Panc1 (cell line): ENCODE results near the gene IL24. TPM values are rescaled to one million over a fixed set of nuclear protein-coding genes. Genes with fewer than 3 reads are reported as not detected.

Experiments used
- ATAC-seq: fragments of 200-7000 bp; cut with Tn5 transposase; 2 replicates; pipeline ENCODE4 v1.9.1; 2020; ENCODE audit warnings: mild to moderate bottlenecking, moderate library complexity
- BruUV-seq: library from RNA; stranded (reverse); fragments of 400-500 nt; replicated peaks from 2 replicates; lab custom pipeline; 2021; lab: Mats Ljungman, UMichigan
- CTCF ChIA-PET: fragments of 300-600 bp; sonication (Branson Sonifier 250); formaldehyde crosslinking; loops from one replicate; lab custom pipeline; 2022; ENCODE audit warnings: antibody characterized with exemption; lab: Charles Lee
- POLR2A ChIA-PET: fragments of 300-600 bp; sonication (Branson Sonifier 250); formaldehyde crosslinking; loops from one replicate; lab custom pipeline; 2022; ENCODE audit warnings: antibody characterized with exemption; lab: Charles Lee
- DNase-seq: peaks from one replicate; pipeline ENCODE4 v3.0.0-alpha.2; 2010; ENCODE audit warnings: low read depth, low spot score
- H3K27ac ChIP-seq: 2 replicates; pipeline ENCODE4 v1.5.1; 2011; ENCODE audit warnings: mild to moderate bottlenecking, low read length, inconsistent platforms
- H3K27me3 ChIP-seq: fragments of 200-500 bp; sonication (Bioruptor generic); 2 replicates; pipeline ENCODE4 v1.6.0; 2014; ENCODE audit warnings: low read length, inconsistent platforms; ENCODE audit not compliant: control insufficient read depth, insufficient read depth
- H3K36me3 ChIP-seq: fragments of 200-500 bp; sonication (Bioruptor generic); 2 replicates; pipeline ENCODE4 v1.5.1; 2014; ENCODE audit warnings: inconsistent platforms, mild to moderate bottlenecking, low read length, moderate library complexity; ENCODE audit not compliant: control insufficient read depth, insufficient read depth
- H3K4me1 ChIP-seq: 2 replicates; pipeline ENCODE4 v1.5.1; 2011; ENCODE audit warnings: inconsistent platforms, mild to moderate bottlenecking, low read length, moderate library complexity; ENCODE audit not compliant: control insufficient read depth, insufficient read depth
- H3K4me3 ChIP-seq, 2 experiments: 2 replicates each; pipeline ENCODE4 v1.5.1; 2011 to 2012; ENCODE audit warnings: low read depth in 2 of 2, low read length in 2 of 2, mild to moderate bottlenecking in 2 of 2, inconsistent platforms in 1 of 2, moderate library complexity in 1 of 2
- H3K9me3 ChIP-seq: fragments of 200-500 bp; sonication (Bioruptor generic); 2 replicates; pipeline ENCODE4 v1.5.1; 2014; ENCODE audit warnings: low read depth, mild to moderate bottlenecking, inconsistent platforms, low read length, moderate library complexity; ENCODE audit not compliant: control insufficient read depth, insufficient read depth
- SIN3A ChIP-seq: IDR thresholded peaks from 2 replicates; pipeline ENCODE4 v1.6.1; 2012; ENCODE audit warnings: low read depth, mild to moderate bottlenecking, low read length, moderate library complexity, borderline replicate concordance; ENCODE audit not compliant: insufficient read depth
- TCF7L2 ChIP-seq: IDR thresholded peaks from 2 replicates; pipeline ENCODE4 v1.6.1; 2011; ENCODE audit warnings: mild to moderate bottlenecking, low read depth, low read length, inconsistent platforms
- in situ Hi-C: cut with HindIII; loops from 2 replicates; pipeline ENCODE4 v1.10.0; 2016; ENCODE audit warnings: low sequenced_read_pairs, low pct_unique_long_range_greater_than_20kb
- intact Hi-C: fragments of 100-400 bp; cut with micrococcal nuclease; formaldehyde crosslinking; loops from one replicate; pipeline ENCODE4 v1.10.0; 2022; ENCODE audit not compliant: unreplicated experiment
- total RNA-seq: library from RNA; stranded (reverse); gene quantifications from one replicate; pipeline ENCODE4 v1.2.1, GENCODE V29; 2021; ENCODE audit not compliant: unreplicated experiment
- TF ChIP-seq, protein P1 (sequence below): fragments of 450-650 bp; IDR thresholded peaks from 2 replicates; pipeline ENCODE4 v1.5.1; 2017; ENCODE audit warnings: mild to moderate bottlenecking
- TF ChIP-seq, protein P2 (sequence below), 2 experiments: IDR thresholded peaks; 2 replicates each; pipeline ENCODE4 v1.6.1; 2011 to 2012; ENCODE audit warnings: low read depth in 2 of 2, control low read depth in 1 of 2, low read length in 1 of 2, mild to moderate bottlenecking in 1 of 2, moderate library complexity in 1 of 2; ENCODE audit not compliant: insufficient read depth in 1 of 2

IL24 gene
- total RNA-seq, 1 experiment from 2014 or later: not detected

DNA sequence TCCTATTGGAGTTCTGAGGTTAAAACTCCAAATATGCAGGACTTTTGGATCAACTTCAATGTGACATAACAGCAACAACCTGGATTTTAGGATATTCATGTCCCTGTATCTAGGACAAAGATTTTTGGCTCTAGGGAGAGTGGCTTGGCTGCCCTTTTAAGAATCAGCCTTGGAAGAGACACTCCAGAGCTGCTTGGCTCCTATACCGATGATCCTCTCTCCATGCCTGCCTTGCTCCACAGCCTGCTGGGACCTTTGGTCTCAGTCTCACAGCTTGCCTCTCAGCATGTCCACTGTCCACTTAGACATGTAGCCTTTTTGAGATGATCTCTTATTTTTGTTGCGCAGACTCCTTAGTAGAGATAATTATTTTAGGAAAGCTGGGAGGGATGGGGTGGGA lies 29.0 kb downstream of the IL24 start:
- BruUV-seq: no TSS peak
- POLR2A ChIA-PET: no interaction called here
- intact Hi-C loops: no loop called here
- ATAC-seq (no peak), DNase-seq (no peak)
- in situ Hi-C loops: no loop called here
- H3K9me3 ChIP-seq: no peaks in the 10 kb centered on the region
- no peaks in the 10 kb centered on the region for H3K36me3 ChIP-seq
- H3K4me3 ChIP-seq: no peak overlapping the region
- no peak overlapping the region for H3K27ac ChIP-seq
- CTCF ChIA-PET: interaction anchor here (0.6 to 0.7 kb wide), 2 partner anchors 77 to 286 kb away, joined by 3 to 8 read pairs; no protein-coding TSS in a partner anchor
- TF ChIP-seq SIN3A: no peak
- TF ChIP-seq TCF7L2: no peak
- TF ChIP-seq, protein P1, sequence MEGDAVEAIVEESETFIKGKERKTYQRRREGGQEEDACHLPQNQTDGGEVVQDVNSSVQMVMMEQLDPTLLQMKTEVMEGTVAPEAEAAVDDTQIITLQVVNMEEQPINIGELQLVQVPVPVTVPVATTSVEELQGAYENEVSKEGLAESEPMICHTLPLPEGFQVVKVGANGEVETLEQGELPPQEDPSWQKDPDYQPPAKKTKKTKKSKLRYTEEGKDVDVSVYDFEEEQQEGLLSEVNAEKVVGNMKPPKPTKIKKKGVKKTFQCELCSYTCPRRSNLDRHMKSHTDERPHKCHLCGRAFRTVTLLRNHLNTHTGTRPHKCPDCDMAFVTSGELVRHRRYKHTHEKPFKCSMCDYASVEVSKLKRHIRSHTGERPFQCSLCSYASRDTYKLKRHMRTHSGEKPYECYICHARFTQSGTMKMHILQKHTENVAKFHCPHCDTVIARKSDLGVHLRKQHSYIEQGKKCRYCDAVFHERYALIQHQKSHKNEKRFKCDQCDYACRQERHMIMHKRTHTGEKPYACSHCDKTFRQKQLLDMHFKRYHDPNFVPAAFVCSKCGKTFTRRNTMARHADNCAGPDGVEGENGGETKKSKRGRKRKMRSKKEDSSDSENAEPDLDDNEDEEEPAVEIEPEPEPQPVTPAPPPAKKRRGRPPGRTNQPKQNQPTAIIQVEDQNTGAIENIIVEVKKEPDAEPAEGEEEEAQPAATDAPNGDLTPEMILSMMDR: no peak
- TF ChIP-seq, protein P2, sequence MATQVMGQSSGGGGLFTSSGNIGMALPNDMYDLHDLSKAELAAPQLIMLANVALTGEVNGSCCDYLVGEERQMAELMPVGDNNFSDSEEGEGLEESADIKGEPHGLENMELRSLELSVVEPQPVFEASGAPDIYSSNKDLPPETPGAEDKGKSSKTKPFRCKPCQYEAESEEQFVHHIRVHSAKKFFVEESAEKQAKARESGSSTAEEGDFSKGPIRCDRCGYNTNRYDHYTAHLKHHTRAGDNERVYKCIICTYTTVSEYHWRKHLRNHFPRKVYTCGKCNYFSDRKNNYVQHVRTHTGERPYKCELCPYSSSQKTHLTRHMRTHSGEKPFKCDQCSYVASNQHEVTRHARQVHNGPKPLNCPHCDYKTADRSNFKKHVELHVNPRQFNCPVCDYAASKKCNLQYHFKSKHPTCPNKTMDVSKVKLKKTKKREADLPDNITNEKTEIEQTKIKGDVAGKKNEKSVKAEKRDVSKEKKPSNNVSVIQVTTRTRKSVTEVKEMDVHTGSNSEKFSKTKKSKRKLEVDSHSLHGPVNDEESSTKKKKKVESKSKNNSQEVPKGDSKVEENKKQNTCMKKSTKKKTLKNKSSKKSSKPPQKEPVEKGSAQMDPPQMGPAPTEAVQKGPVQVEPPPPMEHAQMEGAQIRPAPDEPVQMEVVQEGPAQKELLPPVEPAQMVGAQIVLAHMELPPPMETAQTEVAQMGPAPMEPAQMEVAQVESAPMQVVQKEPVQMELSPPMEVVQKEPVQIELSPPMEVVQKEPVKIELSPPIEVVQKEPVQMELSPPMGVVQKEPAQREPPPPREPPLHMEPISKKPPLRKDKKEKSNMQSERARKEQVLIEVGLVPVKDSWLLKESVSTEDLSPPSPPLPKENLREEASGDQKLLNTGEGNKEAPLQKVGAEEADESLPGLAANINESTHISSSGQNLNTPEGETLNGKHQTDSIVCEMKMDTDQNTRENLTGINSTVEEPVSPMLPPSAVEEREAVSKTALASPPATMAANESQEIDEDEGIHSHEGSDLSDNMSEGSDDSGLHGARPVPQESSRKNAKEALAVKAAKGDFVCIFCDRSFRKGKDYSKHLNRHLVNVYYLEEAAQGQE (IDR thresholded peaks at IDR 0.05; ENCODE audit: insufficient read depth in 1 of 2, low read depth in 2 of 2, low read length in 1 of 2): no peak
- H3K4me1 ChIP-seq: no peaks in the 10 kb centered on the region
- no peaks in the 10 kb centered on the region for H3K27me3 ChIP-seq

DNA sequence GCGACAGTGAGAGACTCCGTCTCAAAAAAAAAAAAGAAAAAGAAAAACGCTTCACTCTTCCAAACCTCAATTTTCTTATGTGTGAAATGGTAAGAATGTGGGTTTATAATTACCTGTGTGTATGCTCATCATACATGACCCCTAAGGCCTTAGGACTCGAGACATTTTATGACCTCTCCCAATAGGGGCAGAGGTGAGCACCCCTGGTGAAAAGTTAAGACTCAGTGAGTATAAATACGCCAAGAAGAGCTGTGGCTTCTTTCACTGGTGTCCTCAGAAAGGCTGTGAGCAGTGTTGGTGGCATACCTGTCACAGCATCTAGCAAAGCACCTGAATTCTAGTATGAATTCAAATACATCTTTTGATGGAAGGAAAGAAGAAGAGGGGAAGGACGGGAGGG lies 32.3 kb downstream of the IL24 start:
- no peak overlapping the region for H3K27ac ChIP-seq
- TF ChIP-seq, protein P1: no peak
- TF ChIP-seq, protein P2 (IDR thresholded peaks at IDR 0.05; ENCODE audit: insufficient read depth in 1 of 2, low read depth in 2 of 2, low read length in 1 of 2): no peak
- no peak for TF ChIP-seq SIN3A
- ChIA-PET CTCF (no interaction called here), POLR2A (no interaction called here)
- in situ Hi-C loops (no loop called here), intact Hi-C loops (no loop called here)
- DNase-seq: no peak
- no peak for ATAC-seq
- no peaks in the 10 kb centered on the region for H3K36me3 ChIP-seq
- no peak overlapping the region for H3K4me3 ChIP-seq
- H3K27me3 ChIP-seq: no peaks in the 10 kb centered on the region
- no peaks in the 10 kb centered on the region for H3K9me3 ChIP-seq
- H3K4me1 ChIP-seq: no peaks in the 10 kb centered on the region
- no TSS peak for BruUV-seq
